ENCODE data around the gene PDE6H.

DNA sequence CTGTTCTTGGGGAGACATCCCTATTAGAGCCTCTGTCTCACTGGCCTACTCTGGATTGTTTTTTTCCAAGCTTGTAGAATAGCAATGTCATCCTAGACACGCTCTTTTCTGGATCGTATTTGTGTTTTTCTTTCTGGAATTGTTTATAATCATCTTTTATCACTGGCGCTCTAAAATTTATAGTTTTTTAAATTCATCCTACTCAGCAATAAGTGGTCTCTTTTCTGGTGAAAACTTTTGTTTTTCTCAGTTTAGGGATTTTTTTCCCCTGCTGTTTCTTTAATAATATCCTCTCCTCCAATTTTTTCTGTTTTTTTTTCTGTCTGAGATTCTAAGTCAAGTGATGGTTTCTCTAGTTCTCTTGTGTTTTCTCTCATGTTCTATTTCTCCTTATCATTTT lies 25.2 kb downstream of the PDE6H start:
- TF ChIP-seq CTCF (IDR thresholded peaks at IDR 0.05) = no peak
- TF ChIP-seq USF2 (IDR thresholded peaks at IDR 0.05; ENCODE audit: borderline replicate concordance, low read depth, low read length) = no peak
- TF ChIP-seq, protein P1, sequence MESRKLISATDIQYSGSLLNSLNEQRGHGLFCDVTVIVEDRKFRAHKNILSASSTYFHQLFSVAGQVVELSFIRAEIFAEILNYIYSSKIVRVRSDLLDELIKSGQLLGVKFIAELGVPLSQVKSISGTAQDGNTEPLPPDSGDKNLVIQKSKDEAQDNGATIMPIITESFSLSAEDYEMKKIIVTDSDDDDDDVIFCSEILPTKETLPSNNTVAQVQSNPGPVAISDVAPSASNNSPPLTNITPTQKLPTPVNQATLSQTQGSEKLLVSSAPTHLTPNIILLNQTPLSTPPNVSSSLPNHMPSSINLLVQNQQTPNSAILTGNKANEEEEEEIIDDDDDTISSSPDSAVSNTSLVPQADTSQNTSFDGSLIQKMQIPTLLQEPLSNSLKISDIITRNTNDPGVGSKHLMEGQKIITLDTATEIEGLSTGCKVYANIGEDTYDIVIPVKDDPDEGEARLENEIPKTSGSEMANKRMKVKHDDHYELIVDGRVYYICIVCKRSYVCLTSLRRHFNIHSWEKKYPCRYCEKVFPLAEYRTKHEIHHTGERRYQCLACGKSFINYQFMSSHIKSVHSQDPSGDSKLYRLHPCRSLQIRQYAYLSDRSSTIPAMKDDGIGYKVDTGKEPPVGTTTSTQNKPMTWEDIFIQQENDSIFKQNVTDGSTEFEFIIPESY (IDR thresholded peaks at IDR 0.05; ENCODE audit: borderline replicate concordance, low read depth) = no peak
- no peak for TF ChIP-seq POLR2AphosphoS5 (IDR thresholded peaks at IDR 0.05; ENCODE audit: low read depth, low read length)

Measured in SK-N-SH (cell line).